Inferior parietal cortex (tissue), 1 donor: ENCODE measurements around the gene TMC2.
A peak's percentile ranks its signal among the peaks of the same experiment; 100 is the strongest.
"Not testable (repeated sequence)": the region's sequence is repeated elsewhere in the genome, so short reads cannot be mapped to it uniquely, and the experiment has no call there.

ENCODE experiments used
- DNase-seq: peaks from one replicate; pipeline ENCODE4 v3.0.0-alpha.2; 2016; ENCODE audit errors: extremely low spot score

Gene TMC2

DNA sequence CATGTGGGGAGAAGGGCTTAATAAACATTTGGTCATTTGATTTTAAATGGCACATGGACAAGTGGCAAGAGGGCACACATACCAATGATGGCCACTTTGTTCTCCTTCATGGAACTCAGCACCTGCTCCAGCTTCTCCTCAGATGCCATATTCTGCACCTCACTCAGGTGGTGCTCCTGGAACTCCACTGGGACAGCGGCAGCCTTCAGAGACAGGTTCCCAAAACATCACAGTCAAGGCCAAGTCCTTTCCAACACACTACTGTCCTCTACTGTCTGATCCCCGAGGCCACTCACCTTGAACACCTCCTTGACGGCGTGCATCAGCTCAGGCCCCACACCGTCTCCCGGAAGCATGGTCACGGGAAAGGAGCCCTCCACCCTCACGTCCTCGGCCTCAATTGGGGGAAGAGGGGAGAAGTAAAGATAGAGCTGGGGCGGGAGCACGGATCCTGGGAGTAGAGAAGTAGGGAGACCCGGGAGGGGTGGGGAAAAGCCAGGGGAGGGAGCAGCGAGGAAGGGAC, 127.1 kb downstream of the TMC2 start:
- DNase-seq: no peak

DNA sequence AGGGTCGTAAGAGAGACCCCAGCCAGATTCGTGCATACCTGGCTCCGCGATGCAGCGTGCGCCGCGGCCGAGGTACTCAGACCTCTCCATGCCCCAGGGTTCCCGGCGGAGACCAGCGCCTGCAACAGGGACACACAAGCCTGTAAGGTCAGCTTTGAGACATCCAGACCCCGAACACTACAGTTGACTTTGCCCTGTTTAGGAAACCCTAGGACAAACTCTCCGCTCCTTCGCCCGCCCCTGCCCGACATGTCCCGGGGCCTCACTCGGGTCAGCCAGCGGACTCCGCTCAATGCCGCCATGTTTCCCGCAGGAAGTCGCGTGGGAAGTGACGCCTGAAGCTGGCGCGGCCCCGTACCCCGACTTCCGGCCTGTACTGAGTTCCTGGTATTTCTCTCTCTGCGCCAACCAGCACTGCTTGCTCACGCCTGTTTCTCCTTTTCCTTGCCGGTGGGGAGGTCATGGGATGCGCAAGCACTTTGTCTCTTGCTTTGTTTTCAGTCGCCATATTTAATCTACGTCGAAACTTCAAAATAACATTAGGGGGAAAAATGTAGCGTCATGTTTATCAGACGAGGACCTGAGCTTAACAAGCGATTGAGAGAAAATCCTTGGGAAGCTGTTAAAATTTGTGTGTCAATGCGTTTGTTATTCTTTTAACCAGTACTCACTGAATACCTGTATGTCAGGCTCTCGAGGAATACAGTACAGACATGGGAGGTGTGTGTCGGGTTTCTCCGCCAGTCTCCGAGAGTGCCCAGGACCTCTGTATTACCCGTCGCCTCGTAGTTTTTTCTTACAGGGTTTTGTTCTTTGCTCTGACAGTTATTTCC, 127.7 kb downstream of the TMC2 start, which contains the start of gene IDH3B:
Gene IDH3B (minus strand): TSS at position 330 of the 833 bp plus-strand sequence. CDS start 28 bp downstream, at position 302.
- DNase-seq: peak; percentile 94

DNA sequence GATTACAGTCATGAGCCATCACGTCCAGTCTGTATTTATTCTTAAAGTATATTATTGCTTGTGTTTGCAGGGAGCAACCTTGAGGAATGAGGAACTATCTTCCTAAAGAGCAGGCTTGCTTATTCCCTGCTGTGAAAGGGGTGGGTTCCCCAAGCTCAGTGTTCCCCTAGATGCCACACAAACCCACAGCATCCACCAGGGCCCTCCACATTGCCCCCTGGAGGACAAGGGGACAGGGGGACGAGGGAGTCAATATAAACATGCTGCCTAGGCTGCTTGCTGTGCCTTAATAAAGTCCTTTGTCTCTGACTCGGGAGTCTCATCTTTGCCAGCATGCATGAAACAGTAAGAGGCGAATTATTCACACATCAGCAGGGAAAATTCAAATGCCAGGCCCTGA, 135.6 kb downstream of the TMC2 start:
- no peak for DNase-seq

DNA sequence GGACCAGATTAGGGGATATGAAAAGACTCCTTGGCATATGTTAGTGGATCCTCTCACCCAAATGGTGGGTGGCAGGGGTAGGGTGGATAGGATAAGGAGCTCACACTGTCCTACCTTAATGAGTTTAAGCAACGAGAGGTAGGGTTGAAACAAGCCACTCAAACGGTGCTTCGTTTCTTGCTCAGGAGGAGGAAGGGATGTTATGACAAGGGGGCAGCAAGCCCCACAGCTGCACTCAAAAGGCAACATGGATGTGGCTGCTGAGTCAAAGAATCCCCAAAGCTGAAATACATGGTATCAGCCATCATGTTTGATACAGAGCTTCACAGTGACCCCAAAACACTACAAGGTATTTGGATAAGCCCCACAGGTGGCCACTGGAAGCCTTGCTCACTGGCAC, 136.1 kb downstream of the TMC2 start:
- no peak for DNase-seq

DNA sequence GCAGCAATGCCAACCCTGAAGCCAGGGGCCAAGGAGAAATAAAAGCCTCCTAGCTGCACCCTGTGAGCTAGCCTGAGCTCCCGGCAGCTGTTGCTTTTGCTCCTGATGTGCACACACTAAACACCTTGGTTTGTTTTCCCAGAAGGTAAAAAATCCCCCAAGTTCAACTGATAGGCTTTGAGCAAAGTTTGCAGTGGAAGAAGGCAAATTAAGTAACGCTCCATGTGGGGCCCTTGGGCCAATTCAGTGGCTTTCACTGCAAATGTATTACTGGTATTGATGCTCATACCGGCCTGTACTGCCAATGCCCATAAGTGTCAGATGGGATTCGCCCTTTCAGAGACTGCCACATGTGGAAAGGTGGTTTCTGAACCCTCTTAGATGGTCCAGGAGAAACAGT, 137.1 kb downstream of the TMC2 start:
- no peak for DNase-seq

DNA sequence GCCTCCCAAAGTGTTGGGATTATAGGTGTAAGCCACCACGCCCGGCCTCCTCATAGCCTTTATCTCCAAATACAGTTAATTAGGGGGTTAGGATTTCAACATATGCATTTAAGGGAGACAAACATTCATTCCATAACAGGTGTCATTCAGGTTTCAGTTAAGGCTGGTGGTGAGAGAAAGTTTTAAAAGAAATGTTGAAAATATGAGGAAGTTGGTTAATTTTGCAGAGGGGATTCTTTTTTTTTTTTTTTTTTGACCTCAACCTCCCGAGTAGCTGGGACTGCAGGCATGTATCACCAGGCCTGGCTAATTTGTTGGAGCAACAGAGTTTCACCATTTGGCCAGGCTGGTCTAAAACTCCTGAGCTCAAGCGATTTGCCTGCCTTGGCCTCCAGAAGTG, 143.7 kb downstream of the TMC2 start:
- no peak for DNase-seq

DNA sequence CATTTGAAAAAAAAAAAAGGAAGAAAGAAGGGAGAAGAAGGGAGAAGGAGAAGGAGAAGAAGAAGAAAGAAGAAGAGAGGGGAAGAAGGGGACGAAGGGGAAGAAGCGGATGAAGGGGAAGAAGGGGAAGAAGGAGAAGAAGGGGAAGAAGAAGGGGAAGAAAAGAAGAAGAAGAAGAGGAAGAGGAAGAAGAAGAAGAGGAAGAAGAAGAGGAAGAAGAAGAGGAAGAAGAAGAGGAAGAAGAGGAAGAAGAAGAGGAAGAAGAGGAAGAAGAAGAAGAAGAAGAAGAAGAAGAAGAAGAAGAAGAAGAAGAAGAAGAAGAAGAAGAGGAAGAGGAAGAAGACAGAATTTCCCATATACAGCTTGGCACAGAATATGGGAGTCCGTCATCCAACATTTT, 145.7 kb downstream of the TMC2 start:
- not testable (repeated sequence) for DNase-seq

DNA sequence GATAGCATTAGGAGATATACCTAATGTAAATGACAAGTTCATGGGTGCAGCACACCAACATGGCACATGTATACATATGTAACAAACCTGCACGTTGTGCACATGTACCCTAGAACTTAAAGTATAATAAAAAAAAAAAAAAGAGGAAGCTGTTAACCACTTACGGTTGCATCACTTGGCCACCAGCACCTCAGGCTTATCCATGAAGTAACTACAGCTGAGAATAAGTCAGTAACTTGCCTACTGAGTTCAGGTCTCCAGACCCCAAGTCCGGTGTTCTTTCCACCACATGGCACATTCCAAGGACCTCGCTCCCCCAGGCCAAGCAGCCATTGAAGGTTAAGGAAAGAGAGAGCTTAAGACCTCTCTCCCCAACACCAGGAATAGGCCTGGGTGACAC, 148.4 kb downstream of the TMC2 start:
- not testable (repeated sequence) for DNase-seq

DNA sequence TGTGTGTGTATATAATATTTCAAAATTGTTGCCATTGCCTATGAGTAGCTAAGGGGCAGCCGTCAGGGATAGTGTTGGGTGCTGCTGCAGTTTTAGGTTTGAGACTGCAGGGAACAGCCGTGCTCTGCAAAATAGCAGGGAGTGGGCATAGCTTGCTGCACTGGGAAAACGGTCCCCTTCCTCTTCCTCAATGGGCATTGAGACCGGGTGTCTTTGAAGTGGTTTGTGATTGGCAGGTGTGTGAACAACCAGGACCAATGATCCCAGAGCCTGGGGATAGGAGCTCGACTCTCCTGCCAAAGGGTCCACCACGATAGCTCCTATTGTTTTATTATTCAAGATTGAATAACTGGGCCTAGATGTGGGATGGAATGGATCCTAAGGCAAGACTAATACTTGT, 151.1 kb downstream of the TMC2 start:
- no peak for DNase-seq

DNA sequence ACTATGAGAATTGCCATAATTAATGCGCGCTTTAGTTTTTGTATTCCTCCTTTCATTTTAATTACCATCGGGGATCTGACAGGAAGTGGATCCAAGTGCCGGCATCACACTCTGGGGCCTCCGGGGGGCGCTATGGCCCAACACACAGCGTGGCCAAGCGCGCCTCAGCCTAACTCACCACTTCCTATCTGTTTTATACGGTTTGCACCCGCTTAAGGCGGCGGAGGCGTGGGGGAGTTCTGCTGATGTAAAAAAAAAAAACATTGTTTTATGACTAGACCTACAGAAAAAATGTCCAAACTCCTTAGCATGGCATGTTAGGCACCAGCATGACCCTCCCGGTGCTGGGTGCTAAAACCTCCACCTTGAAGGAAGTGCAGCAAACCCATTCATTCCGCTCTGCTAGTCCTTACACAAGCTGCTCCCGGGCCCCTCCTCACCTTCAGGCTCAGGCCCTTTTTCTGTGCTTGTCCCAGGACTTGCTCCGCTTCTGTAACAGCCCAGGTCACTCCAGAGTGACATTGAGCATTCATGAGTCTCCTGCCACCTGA, 151.7 kb downstream of the TMC2 start:
- DNase-seq: peak; percentile 52

DNA sequence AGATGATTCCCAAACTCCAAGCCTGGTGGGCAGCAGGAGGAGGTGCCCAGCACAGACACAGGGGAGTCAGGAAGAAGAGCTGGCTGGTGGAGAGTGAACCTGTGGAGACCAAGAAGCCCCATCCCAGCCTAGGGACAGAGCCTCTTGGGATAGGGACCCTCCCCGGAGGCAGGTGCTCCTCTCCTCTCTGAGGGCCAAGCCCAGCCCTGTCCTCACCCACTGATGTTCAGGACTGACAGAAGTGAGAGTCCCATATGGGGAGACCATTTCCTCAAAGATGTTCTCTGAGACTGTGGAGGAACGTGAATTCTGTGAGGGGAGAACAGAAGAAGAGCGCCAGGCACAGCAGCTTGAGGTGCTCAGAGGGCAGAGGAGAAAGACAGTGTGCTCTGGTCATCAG, 153.8 kb downstream of the TMC2 start:
- DNase-seq: no peak

DNA sequence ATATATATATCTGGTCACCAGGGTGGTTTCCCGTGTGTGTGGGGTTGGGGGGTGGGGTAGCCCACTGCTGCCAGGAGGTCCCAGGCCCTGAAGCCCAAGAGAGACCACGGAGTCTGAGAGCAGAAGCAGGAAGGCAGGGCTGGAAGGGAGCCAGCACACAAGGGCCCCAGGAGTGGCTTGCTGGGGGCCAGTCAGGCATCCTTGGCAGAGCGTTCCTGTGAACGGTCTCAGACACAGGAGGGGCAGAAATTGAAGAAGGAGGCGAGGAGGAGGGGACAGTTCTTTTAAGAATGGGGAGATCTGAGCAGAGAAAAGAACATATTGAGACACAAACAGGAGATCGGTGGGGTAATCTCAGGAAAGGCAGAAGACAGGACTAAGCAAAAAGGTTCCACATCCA, 154.3 kb downstream of the TMC2 start:
- no peak for DNase-seq

DNA sequence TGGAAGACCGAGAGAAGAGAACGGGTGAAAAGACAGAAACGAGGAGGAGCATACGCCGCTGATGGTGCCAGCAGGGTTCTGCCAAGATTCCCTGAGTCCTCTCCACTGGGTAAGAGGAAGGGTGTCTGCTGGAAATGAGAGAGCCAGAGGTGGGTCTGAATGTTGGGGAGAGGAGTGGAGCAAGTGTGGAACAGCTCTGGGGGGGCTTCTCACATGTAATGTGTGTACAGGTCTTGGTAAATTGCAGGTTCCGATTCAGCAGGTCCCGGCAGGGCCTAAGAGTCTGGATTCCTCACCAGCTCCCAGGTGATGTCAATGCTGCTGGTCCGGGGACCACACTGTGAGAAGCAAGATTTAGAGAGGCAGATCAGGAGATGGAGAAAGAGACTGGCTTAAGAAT, 154.8 kb downstream of the TMC2 start:
- DNase-seq: no peak
